Measurements from ENCODE around the gene KAT8.

Gene KAT8

DNA sequence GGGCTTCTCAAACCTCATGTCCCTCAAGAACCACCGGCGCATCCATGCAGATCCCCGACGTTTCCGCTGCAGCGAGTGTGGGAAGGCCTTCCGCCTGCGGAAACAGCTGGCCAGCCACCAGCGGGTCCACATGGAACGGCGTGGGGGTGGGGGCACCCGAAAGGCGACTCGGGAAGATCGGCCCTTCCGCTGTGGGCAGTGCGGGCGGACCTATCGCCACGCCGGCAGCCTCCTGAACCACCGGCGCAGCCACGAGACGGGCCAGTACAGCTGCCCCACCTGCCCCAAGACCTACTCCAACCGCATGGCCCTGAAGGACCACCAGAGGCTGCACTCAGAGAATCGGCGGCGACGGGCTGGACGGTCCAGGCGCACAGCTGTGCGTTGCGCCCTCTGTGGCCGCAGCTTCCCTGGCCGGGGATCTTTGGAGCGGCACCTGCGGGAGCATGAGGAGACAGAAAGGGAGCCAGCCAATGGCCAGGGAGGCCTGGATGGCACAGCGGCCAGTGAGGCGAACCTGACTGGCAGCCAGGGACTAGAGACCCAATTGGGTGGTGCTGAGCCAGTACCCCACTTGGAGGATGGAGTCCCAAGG is 37.3 kb upstream of the KAT8 start:
- TF ChIP-seq, protein P1, sequence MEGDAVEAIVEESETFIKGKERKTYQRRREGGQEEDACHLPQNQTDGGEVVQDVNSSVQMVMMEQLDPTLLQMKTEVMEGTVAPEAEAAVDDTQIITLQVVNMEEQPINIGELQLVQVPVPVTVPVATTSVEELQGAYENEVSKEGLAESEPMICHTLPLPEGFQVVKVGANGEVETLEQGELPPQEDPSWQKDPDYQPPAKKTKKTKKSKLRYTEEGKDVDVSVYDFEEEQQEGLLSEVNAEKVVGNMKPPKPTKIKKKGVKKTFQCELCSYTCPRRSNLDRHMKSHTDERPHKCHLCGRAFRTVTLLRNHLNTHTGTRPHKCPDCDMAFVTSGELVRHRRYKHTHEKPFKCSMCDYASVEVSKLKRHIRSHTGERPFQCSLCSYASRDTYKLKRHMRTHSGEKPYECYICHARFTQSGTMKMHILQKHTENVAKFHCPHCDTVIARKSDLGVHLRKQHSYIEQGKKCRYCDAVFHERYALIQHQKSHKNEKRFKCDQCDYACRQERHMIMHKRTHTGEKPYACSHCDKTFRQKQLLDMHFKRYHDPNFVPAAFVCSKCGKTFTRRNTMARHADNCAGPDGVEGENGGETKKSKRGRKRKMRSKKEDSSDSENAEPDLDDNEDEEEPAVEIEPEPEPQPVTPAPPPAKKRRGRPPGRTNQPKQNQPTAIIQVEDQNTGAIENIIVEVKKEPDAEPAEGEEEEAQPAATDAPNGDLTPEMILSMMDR (IDR thresholded peaks at IDR 0.05; ENCODE audit: extremely low read depth, insufficient read depth, missing control alignments) = no peak
- DNase-seq (ENCODE audit: low spot score) = no peak
- in situ Hi-C loops (cut with MboI; ENCODE audit: low pct_unique_long_range_greater_than_20kb, low sequenced_read_pairs, unreplicated experiment) = no loop called here

GRCh38 chr16:31080756-31081419 is 36.6 kb upstream of the KAT8 start:
- in situ Hi-C loops (cut with MboI; ENCODE audit: low pct_unique_long_range_greater_than_20kb, low sequenced_read_pairs, unreplicated experiment) = no loop called here
- no peak for DNase-seq (ENCODE audit: low spot score)

GRCh38 chr16:31081428-31082351 is 35.8 kb upstream of the KAT8 start:
- in situ Hi-C loops (cut with MboI; ENCODE audit: low pct_unique_long_range_greater_than_20kb, low sequenced_read_pairs, unreplicated experiment) = no loop called here
- no peak for DNase-seq (ENCODE audit: low spot score)
- TF ChIP-seq, protein P1 (IDR thresholded peaks at IDR 0.05; ENCODE audit: extremely low read depth, insufficient read depth, missing control alignments) = no peak

More at GRCh38 chr16:31080756-31081419, 36.6 kb upstream of the KAT8 start:
- TF ChIP-seq, protein P1 (IDR thresholded peaks at IDR 0.05; ENCODE audit: extremely low read depth, insufficient read depth, missing control alignments) = no peak

GRCh38 chr16:31082368-31083045 is 35.0 kb upstream of the KAT8 start:
- no peak for DNase-seq (ENCODE audit: low spot score)

DNA sequence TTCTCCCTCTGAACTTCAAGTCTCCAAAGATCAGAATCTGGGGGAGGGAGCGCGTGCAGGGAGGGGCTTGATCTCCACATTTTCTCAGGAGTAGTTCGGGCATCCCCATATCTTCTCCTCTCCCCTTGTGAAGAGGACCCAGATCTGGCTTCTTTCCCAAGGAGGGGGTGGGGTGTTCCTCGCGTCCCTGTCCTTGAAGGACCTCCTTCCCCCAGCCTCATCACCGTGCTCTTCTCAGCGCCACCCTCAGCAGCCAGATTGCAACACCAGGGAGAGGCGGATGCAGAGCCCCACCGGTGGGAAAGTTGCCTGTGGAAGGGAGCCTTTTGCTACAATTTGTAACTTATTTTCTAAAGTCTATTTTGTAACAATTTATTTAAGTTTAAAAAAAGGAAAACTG is 34.4 kb upstream of the KAT8 start:
- TF ChIP-seq, protein P1 (IDR thresholded peaks at IDR 0.05; ENCODE audit: extremely low read depth, insufficient read depth, missing control alignments) = no peak
- no peak for DNase-seq (ENCODE audit: low spot score)
- in situ Hi-C loops (cut with MboI; ENCODE audit: low pct_unique_long_range_greater_than_20kb, low sequenced_read_pairs, unreplicated experiment) = no loop called here

More at GRCh38 chr16:31082368-31083045, 35.0 kb upstream of the KAT8 start:
- in situ Hi-C loops (cut with MboI; ENCODE audit: low pct_unique_long_range_greater_than_20kb, low sequenced_read_pairs, unreplicated experiment) = no loop called here
- TF ChIP-seq, protein P1 (IDR thresholded peaks at IDR 0.05; ENCODE audit: extremely low read depth, insufficient read depth, missing control alignments) = no peak

GRCh38 chr16:31083556-31083955 is 33.9 kb upstream of the KAT8 start:
- in situ Hi-C loops (cut with MboI; ENCODE audit: low pct_unique_long_range_greater_than_20kb, low sequenced_read_pairs, unreplicated experiment) = no loop called here
- TF ChIP-seq, protein P1 (IDR thresholded peaks at IDR 0.05; ENCODE audit: extremely low read depth, insufficient read depth, missing control alignments) = no peak
- no peak for DNase-seq (ENCODE audit: low spot score)

All from GM13977 (cell line).